Measurements from ENCODE around the gene TMEM94.
A peak's percentile ranks its signal among the peaks of the same experiment; 100 is the strongest.

The TMEM94 gene

GRCh38 chr17:75542229-75542628 is 85.8 kb downstream of the TMEM94 start:
- TF ChIP-seq ZNF501 (tag by site-specific recombination; IDR thresholded peaks at IDR 0.05) (no peak), ZBTB48 (tag by site-specific recombination; IDR thresholded peaks at IDR 0.05) (no peak), ZNF404 (tag by site-specific recombination; IDR thresholded peaks at IDR 0.05) (no peak), ZNF266 (tag by site-specific recombination; IDR thresholded peaks at IDR 0.05; ENCODE audit: low read depth) (no peak), ZIC2 (tag by site-specific recombination; IDR thresholded peaks at IDR 0.05) (no peak)
- POLR2A ChIA-PET = interaction anchor here (0.6 to 1.3 kb wide), 2 partner anchors 11 to 19 kb away, joined by 5 read pairs; no protein-coding TSS in a partner anchor
- no peak overlapping the region for H3K27ac ChIP-seq (ENCODE audit: extremely low read depth, low read depth, low read length)
- no peaks in the 10 kb centered on the region for H3K9me3 ChIP-seq (ENCODE audit: control insufficient read depth, insufficient read depth, low read depth, low read length)
- no peak overlapping the region for H3K4me3 ChIP-seq (ENCODE audit: low read depth, low read length)
- CTCF ChIA-PET = interaction anchor here (0.6 to 1.5 kb wide), 6 partner anchors 9 to 271 kb away, joined by 3 to 6 read pairs (median 3); partner anchors contain the start of gene MIF4GD
- H3K36me3 ChIP-seq (ENCODE audit: control insufficient read depth in 2 of 2, insufficient read depth in 1 of 2, low read length in 2 of 2) = no peaks in the 10 kb centered on the region; a peak in 1 of 3 replicates
- H3K4me1 ChIP-seq (ENCODE audit: control insufficient read depth, insufficient read depth, low read length) = no peaks in the 10 kb centered on the region

- no peaks in the 10 kb centered on the region for H3K36me3 ChIP-seq (ENCODE audit: control insufficient read depth in 2 of 2, insufficient read depth in 1 of 2, low read length in 2 of 2)
- CTCF ChIA-PET = interaction anchor here (0.5 to 1.5 kb wide), 10 partner anchors 8 to 263 kb away, joined by 3 to 6 read pairs (median 4); partner anchors contain the start of gene SMIM5
- TF ChIP-seq SCRT2 (tag by site-specific recombination; IDR thresholded peaks at IDR 0.05) (0 out of 2 replicates have a peak, but pooled peaks have one; percentile 19), ZNF768 (tag by site-specific recombination; IDR thresholded peaks at IDR 0.05) (no peak)
- H3K4me3 ChIP-seq (ENCODE audit: low read depth, low read length) = no peak overlapping the region
- 0 out of 2 replicates have a peak overlapping the region, but pooled peaks have one; percentile 14 for H3K27ac ChIP-seq (ENCODE audit: extremely low read depth, low read depth, low read length)
- no peaks in the 10 kb centered on the region for H3K9me3 ChIP-seq (ENCODE audit: control insufficient read depth, insufficient read depth, low read depth, low read length)
- POLR2A ChIA-PET = interaction anchor here (0.6 to 1.3 kb wide), 2 partner anchors 10 to 18 kb away, joined by 5 read pairs; no protein-coding TSS in a partner anchor
- no peaks in the 10 kb centered on the region for H3K4me1 ChIP-seq (ENCODE audit: control insufficient read depth, insufficient read depth, low read length)
These were observed 86.4 kb downstream of the TMEM94 start for GRCh38 chr17:75542728-75543336.

- no peaks in the 10 kb centered on the region for H3K36me3 ChIP-seq (ENCODE audit: control insufficient read depth in 2 of 2, insufficient read depth in 1 of 2, low read length in 2 of 2)
- 0 out of 2 replicates have a peak, but pooled peaks cover 5% of the 10 kb centered on the region for H3K4me1 ChIP-seq (ENCODE audit: control insufficient read depth, insufficient read depth, low read length)
- POLR2A ChIA-PET = no interaction called here
- H3K4me3 ChIP-seq (ENCODE audit: low read depth, low read length) = no peak overlapping the region
- no peaks in the 10 kb centered on the region for H3K9me3 ChIP-seq (ENCODE audit: control insufficient read depth, insufficient read depth, low read depth, low read length)
- CTCF ChIA-PET = interaction anchor here (0.7 to 1.4 kb wide), 5 partner anchors 9 to 89 kb away, joined by 3 to 5 read pairs (median 3); partner anchors contain the start of gene SMIM5
- no peak overlapping the region for H3K27ac ChIP-seq (ENCODE audit: extremely low read depth, low read depth, low read length)
- TF ChIP-seq ZNF670 (tag by site-specific recombination; IDR thresholded peaks at IDR 0.05; ENCODE audit: low read depth) (no peak), ZBTB49 (tag by site-specific recombination; IDR thresholded peaks at IDR 0.05; ENCODE audit: low read depth) (no peak), EGR2 (tag by site-specific recombination; IDR thresholded peaks at IDR 0.05; ENCODE audit: low read depth) (peak; percentile 30; the same call in 1 of the 2 replicates), AEBP2 (tag by site-specific recombination; IDR thresholded peaks at IDR 0.05; ENCODE audit: borderline replicate concordance) (no peak), ZNF571 (tag by site-specific recombination; IDR thresholded peaks at IDR 0.05) (no peak), ZNF157 (tag by site-specific recombination; IDR thresholded peaks at IDR 0.05) (no peak), ZNF664 (tag by site-specific recombination; IDR thresholded peaks at IDR 0.05) (no peak), ZFHX2 (tag by site-specific recombination; conservative IDR thresholded peaks at IDR 0.05) (peak; percentile 23; the same call in 1 of the 2 replicates), SETDB1 (IDR thresholded peaks at IDR 0.05; ENCODE audit: insufficient read length, low read length) (no peak), ZNF341 (tag by site-specific recombination; IDR thresholded peaks at IDR 0.05; ENCODE audit: low read depth) (no peak), ZNF148 (tag by site-specific recombination; IDR thresholded peaks at IDR 0.05; ENCODE audit: borderline replicate concordance) (no peak), ZNF211 (tag by site-specific recombination; IDR thresholded peaks at IDR 0.05; ENCODE audit: low read depth) (no peak), ZNF280D (tag by site-specific recombination; IDR thresholded peaks at IDR 0.05) (no peak), KLF16 (tag by site-specific recombination; IDR thresholded peaks at IDR 0.05) (no peak)
These were observed 87.8 kb downstream of the TMEM94 start for GRCh38 chr17:75544250-75544649.
